NOMO-1 (cell line): Measurements from ENCODE around the gene AOPEP.

ENCODE experiments used
- DNase-seq, 2 experiments: peaks; one replicate each; lab custom pipeline; 2025; ENCODE audit not compliant: unreplicated experiment in 2 of 2; lab: John Stamatoyannopoulos, UW

AOPEP gene

DNA sequence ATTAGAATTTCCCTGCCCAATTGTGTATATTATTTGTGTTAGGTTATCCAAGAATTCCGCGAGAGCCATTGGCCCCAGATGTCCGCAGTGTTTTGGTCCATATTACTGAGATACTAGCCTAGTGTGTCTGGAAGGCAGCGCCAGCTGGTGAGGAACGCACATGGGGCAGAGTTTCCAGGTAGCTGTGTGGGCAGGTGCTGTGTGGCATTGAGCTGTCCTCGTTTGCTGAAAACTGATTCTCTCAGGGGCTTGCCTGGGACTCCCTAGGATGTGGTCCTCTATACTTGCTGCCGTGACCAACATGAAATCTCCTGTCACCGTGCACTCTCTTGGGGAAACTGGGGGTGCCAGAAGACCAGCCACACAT, 302.3 kb downstream of the AOPEP start:
- DNase-seq: no peak

DNA sequence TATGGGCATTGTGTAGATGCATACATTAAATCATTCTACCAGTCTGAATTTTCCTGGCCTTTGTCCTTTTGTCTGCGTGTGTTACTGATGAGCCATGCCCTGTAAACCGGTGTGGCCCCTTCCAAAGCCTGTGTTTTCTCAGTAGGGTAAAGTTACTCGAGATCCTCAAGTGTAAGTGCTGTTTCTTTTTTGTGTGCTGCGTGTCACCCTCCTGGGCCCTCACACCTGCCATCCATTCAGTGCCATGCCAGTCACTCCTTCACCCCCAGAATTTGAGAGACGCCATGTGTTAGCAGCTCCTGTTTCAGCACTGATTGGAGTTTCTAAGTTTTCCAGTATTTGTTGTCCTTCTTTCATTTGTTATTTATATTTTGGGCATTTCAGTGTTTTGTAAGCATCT, 302.8 kb downstream of the AOPEP start:
- DNase-seq: no peak

DNA sequence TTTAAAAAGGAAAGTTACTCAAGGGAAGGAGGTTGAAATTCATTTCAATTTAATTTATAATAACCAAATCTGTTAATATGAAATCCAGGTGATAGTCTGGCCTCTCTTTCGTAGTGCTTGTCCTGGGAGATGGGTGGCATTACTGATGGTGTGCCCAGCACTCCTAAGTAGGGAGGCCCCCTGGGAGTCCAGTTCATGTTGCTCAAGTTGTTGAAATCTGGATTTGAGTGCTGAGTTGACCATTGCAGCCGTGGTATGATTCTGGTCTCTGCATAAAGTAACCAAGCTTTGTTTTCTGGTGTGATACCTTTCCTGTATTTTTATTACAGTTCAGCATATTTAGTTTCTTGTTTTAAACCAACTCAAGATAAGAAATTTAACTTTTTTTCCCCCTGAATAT, 303.2 kb downstream of the AOPEP start:
- DNase-seq: no peak

DNA sequence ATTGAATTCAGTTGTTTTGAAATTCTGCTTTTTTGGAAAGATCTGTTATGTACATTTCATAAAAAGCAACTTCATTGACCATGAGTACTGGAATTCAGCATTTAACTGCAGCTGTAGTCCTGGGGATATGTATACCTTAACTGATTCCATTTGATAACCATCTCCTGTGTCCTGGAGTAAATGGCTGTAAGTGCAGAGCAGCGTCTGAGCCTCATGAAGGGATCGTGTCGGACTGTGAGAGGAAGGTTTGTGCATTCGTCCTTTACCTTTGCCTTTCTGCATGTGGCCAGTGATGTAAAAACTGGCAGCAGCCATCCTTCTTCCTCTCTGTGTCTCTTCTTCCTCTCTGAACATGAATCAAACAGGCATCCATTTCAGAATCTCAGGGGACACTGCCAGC, 303.8 kb downstream of the AOPEP start:
- DNase-seq: no peak

DNA sequence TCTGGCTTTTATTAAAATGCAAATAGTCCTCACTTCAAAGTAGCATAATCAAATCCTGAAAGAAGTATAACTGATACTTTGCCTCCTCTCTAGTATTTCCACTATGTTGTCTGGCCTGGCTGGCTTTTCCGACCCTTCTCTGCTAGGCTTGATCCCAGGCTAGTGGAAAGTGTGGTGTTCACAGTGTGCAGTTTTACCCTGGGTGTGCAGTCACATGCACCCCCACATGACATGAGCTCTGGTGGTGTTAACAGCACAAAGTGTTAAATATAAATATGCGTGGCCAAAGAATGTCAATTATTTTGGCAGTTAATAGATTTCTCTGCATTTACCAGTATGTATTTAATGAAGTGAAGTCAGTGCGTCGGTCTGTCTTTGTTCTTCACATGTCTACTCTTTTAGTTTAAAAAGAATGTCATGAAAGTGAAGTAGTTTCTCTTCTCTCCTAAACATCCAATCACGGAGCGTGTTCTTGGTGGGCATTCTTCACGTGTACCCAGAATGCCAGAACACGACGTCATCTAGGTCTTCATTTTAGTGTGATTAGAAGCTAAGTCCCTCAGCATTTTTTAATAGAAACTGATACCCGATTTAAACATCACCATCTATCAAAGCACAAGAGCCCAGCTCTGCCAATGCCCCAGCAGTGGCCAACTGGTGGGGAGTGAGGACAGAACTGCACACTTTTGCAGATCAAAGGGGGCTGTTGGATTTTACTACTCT, 304.6 kb downstream of the AOPEP start:
- DNase-seq: no peak

DNA sequence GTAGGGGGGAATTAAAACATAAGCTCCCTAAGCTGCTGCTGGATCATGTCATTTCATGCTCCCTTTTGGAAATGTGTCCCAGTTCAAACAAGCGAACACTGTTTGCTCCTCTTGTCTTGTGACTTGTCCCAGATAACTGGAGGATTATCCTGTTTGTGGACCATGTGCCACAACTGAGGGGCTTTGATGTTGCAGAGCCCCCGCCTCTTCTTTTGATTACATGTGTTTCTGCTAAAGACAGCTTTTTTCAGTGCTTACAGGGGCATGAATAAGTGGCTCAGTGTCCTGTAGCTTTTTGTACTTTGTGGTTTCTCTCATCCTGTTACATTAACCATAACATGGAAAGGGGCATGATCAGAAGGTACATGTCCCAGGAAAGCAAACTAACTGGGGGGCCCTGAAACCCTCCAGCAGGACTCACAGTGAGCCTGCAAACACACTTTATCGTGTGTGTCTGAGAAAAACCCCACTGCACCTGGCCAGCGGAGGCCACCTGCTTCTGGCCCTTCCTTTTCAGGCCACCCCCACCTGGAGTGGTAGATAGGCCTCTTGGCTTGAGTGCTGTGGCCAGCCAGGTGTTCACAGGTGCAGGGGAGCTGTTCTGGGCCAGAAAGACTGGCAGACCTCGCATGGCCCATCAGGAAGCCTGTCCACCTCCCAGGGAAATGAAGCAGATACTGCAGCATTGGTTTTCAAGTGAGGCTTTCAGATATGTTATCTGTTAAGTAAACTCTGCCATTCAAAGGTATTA, 305.4 kb downstream of the AOPEP start:
- DNase-seq: no peak

DNA sequence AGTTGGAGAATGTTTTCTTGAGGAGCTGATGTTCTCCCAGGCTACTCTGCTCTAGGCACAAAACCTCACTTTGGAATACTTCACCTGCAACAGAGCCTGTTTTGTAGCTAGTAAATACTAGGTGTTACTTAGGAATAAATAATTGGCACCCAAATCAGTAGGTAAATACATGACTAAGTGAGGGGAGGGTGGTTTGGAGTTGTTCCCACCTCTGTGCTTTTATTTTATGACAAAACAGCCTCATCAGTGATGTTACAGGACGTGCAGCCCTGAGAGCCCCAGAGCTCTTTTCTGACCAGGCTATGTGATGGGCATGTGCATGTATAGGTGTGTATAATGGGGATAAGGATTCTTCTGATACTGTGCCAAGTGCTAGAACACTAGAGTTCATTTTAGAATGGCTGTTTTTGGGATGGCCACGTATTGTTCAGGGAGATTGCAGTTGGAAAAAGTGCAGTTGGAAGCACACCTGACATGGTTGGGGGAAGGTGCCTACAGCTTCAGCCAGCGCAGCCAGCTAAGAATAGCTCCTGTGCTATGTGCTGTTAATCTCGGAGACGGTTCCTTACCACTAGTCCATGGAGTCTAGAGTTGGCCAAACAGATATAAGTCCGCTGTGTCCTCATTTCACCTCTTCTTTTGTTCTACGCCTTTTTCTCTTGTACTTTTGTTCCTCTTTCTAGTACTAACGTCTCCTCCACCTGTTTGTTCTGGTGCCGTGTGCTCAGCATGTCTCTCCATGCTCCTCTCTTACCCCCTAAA, 306.3 kb downstream of the AOPEP start:
- DNase-seq: no peak

DNA sequence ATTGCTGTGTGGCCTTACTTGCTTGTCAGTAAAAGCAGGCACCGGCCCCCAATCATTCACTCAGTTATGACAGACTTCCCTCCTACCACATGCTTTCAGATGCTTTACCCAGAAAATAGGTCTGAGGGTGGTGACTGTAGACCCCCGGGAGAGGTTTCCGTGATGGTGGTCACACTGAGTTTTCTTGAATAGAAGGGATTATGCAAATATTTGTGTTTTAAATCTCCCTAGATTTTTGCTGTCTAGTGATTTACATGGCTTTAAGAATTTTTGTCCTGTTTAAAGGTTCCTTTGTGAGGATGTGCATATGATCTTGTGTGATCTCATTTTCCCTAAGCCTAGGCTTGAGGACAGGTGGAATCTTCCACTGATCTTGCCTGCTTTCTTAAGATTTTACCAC, 309.3 kb downstream of the AOPEP start:
- no peak for DNase-seq

DNA sequence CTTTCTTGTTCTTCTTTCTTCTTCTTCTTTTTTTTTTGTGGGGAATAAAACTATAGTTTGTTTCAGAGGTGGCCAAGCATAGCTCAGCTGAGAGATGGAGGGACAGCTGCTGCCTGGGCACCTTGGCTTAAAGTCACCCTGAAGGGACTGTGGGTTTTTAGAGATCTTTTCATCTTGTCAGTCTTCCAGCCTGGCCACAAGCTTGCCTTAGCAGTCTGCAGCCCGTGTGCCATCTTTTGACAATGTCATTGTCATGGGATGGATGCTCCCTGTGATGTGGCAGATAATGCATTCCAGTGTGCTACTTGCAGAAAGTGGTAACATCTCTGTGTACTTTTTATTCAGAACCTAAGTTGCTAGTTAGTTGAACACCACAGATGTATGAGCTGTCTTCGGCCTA, 310.2 kb downstream of the AOPEP start:
- no peak for DNase-seq

DNA sequence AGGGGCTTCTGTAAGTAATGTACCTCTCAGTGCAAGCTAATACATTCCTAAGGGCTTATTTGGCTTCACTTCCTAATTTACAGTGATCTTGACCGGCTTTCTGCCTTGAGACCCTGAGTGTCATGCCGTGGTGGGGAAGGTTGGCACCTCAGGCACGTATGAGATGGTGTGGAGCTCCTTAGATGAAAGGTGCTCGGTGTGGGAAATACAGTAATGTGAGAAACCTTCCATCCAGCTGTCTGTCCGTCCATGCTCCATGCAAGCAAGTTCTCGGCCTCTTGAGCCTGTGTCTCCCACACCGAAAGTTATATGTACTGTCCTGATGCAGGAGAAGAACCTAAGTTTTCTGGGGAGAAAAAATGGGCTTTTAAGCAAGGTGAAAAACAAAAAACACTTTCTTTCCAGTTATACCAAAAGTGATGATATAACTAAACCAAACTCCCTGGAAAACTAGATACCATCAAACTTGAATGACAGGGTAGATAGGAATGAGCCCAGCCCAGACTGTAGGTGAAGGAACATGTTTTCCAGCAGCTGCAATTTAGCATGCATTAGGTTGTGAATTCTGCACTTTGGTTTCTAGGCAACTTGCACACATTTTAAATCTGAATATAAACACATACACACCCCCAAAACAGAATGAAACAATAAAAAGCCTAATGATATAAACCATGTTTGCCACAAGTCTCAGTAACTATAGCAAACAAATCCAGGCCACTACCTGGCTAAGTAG, 311.5 kb downstream of the AOPEP start:
- no peak for DNase-seq

DNA sequence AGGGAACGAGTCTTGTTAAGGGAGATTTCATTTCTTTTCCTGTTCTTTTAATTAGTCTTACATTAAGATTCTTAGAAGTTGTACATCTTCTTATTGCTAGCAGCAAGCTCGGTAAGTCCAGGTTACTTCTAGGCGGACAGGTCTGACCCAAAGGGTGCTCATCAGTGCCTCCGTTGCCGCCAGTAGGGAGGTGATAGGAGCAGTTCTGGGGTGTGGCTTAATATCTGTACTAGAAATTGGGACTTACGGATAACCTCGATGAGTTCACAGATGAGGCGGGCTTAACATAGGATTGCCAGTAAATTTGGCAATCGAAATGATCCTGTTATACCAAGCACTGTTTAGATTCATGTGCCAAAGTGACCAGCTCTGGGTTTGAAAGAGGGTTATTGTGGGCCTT, 312.2 kb downstream of the AOPEP start:
- no peak for DNase-seq

DNA sequence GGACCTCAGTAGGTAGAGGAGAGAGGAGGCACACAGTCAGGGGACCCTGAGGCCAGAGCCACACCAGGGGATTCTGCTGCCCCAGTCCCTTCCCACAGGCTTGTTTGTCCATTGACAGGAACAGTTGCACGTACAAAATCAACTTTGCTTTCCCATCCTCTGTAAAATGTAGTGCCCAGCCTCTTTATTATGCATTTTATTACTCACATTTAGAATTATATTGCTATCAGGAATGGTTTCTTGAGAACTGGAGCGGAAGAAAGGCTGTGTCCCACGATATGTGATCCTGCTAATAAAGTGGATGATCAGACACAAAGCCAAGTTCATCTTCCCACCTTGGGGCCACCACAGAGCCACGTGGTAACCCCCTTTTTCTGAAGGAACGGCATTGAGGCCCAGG, 313.6 kb downstream of the AOPEP start:
- no peak for DNase-seq

DNA sequence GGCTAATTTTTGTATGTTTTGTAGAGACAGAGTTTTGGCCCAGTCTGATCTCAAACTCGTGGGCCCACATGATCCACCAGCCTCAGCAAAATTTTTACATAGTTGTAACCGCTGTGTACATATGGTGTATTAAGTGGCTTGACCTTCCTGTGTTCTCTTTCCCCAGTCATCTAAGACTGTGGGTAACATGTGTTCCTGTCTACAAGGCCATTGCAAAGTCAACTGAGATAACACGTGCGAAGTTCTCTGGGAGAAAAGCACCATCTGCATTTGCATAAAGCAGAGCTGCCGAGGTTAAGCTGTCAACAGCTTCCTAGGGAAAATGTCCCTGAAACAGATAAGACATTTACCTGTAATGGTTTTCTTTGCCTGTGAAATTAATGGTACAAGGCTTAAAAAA, 317.3 kb downstream of the AOPEP start:
- no peak for DNase-seq

DNA sequence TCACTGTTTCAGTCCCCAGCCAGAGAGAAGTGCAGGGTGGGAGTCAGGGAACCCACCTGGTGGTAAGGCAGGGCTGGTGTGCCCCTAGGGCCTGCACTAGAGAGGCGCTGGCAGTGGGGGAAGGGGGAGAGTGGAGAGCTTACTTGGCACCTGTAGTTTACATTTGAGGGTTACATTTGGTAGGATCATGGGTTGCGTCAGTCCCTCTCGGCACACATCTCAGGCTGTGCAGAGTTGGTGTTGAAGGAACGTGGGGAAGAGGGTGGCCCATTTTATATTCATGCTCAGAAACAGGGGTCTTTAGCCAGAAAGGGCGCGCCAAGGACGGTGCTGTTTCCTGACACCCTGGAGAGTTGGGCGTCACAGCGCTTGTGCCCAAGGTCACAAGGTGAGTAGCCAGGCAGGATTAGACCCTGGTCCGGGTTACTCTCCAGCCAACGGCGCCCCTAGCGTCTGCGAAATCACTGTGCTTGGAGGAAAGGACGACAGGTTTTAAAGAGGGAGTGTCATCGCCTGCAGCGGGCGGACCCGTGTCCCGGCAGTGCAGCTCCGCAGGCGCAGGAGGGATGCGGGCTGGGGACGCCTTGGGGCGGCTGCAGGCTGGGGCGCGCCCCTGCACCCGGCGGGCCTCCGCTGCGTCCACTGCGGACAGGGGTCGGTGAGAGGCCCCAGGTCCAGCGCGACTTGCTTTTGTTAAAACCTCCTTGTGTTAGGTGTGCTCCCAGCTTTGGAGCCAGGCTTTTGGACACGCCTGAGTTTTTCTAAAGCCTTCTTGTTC, 318.4 kb downstream of the AOPEP start:
- DNase-seq: no peak

DNA sequence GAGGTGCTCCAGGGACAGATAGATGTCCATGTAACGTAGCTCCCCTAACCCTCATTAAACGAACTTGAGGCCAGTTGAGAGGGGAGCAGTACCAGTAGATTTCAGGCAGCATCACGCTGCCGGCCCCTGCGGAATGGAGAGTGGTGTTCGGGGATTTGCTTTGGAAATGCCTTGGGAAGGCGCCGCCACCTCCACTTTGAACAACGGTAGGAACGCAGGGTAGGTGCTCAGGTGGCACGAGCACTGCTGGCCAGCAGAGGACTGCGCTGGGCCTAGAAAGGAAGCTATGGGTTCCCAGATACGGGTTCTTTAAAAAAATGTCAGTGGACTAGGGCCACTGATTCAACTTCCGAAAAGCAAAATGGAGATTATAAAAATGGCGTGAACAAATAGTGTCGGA, 319.3 kb downstream of the AOPEP start:
- no peak for DNase-seq

DNA sequence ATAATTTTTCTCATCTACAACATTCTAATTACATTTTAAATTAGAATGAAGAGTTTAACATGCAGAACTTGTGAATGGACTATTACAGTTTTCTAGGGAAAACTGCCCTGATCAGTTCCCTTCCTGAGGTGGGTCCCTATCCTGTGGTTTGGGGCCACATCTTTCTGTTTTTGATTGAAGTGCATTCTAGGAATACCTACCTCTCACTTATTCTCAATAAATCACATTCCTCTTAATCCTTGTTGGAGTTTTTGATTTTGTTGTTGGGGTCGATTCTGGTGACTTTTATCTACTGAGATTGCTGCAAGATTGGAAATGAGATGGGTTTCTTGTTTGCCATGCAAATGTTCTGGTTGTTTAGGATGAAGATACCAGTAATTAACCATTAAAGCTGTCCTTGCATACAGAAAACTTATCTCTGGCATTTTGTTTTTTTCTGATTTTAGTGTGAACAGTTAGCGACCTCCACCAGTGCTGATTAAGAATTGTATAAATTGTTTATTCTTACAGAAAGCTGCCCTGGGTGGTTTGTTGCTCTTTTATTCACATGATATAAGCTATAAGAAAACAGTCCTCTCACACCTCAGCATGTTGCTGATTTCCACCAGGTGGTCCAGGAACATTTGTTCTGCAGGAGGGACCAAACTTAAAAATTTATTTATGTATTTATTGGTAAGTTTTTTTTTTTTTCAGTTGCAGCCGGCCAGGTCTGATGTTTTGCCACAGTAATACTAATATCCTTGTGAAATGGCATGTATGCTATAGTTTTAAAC, 321.1 kb downstream of the AOPEP start:
- DNase-seq: no peak

DNA sequence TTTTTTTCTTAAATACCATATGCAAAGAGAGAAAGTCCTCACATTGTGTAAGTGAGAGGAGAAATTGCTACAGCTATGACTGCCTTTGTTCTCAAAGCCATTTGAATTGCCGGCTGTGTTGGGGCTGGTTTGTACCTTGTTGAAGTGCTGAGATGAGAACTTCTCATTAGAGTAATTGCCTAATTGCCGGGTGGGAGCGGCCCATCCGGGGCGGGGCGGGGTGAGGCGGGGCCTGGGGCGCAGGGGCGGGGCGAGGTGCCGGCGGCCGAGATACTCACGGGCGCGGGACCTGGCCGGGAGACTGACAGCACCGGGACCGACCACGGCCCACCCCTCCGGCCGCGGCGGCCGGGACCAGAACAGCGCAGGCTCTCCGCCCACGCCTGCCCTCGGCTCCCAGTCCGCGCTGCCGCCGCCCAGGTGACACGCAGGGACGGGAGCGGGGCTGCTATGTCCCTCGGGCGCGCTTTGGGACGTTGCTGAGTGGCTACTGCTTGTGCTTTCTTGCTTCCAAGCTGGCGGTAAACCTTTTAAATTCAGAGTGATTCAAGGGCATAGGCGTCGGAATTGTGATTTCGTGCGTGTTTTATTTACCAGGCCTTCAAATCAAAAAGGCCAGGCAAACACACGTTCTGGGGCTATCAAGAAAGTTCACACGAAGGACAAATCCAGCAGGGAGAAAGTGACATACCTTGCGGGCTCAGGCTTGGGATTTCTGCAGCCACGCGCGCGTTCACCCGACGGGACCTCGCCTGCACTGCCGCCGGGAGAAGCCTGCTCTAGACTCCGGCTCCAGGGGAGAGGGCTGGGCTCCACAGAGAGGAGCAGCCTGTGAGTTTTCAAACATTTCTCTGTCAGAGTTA, 322.0 kb downstream of the AOPEP start:
- DNase-seq: peak; percentile 77 to 90

DNA sequence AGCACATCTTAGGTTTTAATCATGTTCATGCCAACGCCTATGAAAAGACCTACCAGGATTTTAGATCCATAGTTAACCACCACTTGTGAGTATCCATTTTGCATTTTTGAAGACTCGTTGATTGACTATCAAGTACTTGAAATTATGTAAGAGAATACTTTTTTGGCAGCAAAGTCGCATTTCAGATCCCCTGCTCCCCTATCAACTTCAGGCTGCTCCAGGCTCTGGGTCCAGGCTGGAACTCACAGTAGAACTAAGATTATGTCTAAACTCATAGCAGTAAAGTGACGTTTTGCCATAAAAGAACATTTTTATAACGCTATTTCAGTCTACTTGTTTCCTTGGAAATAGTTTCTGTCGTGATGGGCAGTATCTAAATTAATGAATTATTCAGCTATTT, 323.3 kb downstream of the AOPEP start:
- DNase-seq: no peak
